Activated CD4-positive, alpha-beta T cell treated with anti-CD3 and anti-CD28 coated beads, Interleukin-2, amount 10 ng/mL, durations not matched to agents 7 days and 5 days (primary cell): ENCODE measurements around the gene CEP162. TPM values are rescaled to one million over a fixed set of nuclear protein-coding genes. Genes with fewer than 3 reads are reported as not detected.
A peak's percentile ranks its signal among the peaks of the same experiment; 100 is the strongest.
"Not testable (repeated sequence)": the region's sequence is repeated elsewhere in the genome, so short reads cannot be mapped to it uniquely, and the experiment has no call there.

Source experiments
- CTCF ChIA-PET: fragments of 350-600 bp; sonication (Branson Sonifier 250); formaldehyde crosslinking; loops from one replicate; lab custom pipeline; 2021; ENCODE audit warnings: antibody characterized with exemption; lab: Charles Lee
- POLR2A ChIA-PET: fragments of 350-600 bp; sonication (Branson Sonifier 250); formaldehyde crosslinking; loops from one replicate; lab custom pipeline; 2021; ENCODE audit warnings: antibody characterized with exemption; lab: Charles Lee
- DNase-seq: peaks from one replicate; pipeline ENCODE4 v3.0.0-alpha.2; 2020
- H3K27ac Mint-ChIP-seq: one replicate; pipeline ENCODE4 v1.8.0; 2021; ENCODE audit warnings: mild to moderate bottlenecking, moderate library complexity, mixed read lengths
- H3K27me3 Mint-ChIP-seq: one replicate; pipeline ENCODE4 v1.8.0; 2021; ENCODE audit warnings: mixed read lengths
- H3K36me3 Mint-ChIP-seq: one replicate; pipeline ENCODE4 v1.8.0; 2021; ENCODE audit warnings: low read depth, mixed read lengths
- H3K4me1 Mint-ChIP-seq: one replicate; pipeline ENCODE4 v1.8.0; 2021; ENCODE audit warnings: mixed read lengths
- H3K4me3 Mint-ChIP-seq: one replicate; pipeline ENCODE4 v1.8.0; 2021; ENCODE audit warnings: mild to moderate bottlenecking, moderate library complexity, mixed read lengths
- H3K9me3 Mint-ChIP-seq: one replicate; pipeline ENCODE4 v1.8.0; 2021; ENCODE audit warnings: mixed read lengths
- total RNA-seq, 2 experiments: library from RNA; stranded (reverse); gene quantifications; one replicate each; pipeline ENCODE4 v1.2.3, GENCODE V29; 2021

The CEP162 gene
- total RNA-seq, 2 experiments from 2014 or later = 10.6 to 11.5 TPM

- Mint-ChIP-seq H3K4me1 (no peaks in the 10 kb centered on the region), H3K4me3 (no peak overlapping the region), H3K27ac (no peak overlapping the region), H3K27me3 (no peaks in the 10 kb centered on the region), H3K36me3 (peaks cover 8% of the 10 kb centered on the region), H3K9me3 (no peaks in the 10 kb centered on the region)
- CTCF ChIA-PET = no interaction called here
- POLR2A ChIA-PET = interaction anchor here (0.6 kb wide), 1 partner anchor 210 kb away, joined by 5 read pairs; no protein-coding TSS in a partner anchor
- no peak for DNase-seq
Observed at GRCh38 chr6:84167457-84167856, 60.0 kb downstream of the CEP162 start.

- Mint-ChIP-seq H3K4me1 (no peaks in the 10 kb centered on the region), H3K27ac (no peak overlapping the region), H3K27me3 (no peaks in the 10 kb centered on the region), H3K9me3 (no peaks in the 10 kb centered on the region), H3K36me3 (peaks cover 9% of the 10 kb centered on the region), H3K4me3 (no peak overlapping the region)
- DNase-seq = no peak
- CTCF ChIA-PET = no interaction called here
- POLR2A ChIA-PET = no interaction called here
Observed at GRCh38 chr6:84166395-84166794, 61.0 kb downstream of the CEP162 start.

GRCh38 chr6:84164328-84164727 lies 63.1 kb downstream of the CEP162 start:
- H3K4me1 Mint-ChIP-seq, H3K27me3 Mint-ChIP-seq, CTCF ChIA-PET, POLR2A ChIA-PET, H3K36me3 Mint-ChIP-seq, H3K4me3 Mint-ChIP-seq, DNase-seq, H3K27ac Mint-ChIP-seq, H3K9me3 Mint-ChIP-seq: not testable (repeated sequence)

- Mint-ChIP-seq H3K4me1 (no peaks in the 10 kb centered on the region), H3K9me3 (no peaks in the 10 kb centered on the region), H3K4me3 (no peak overlapping the region), H3K27me3 (no peaks in the 10 kb centered on the region), H3K27ac (no peak overlapping the region), H3K36me3 (peaks cover 9% of the 10 kb centered on the region)
- CTCF ChIA-PET = no interaction called here
- DNase-seq = no peak
- POLR2A ChIA-PET = no interaction called here
Observed at GRCh38 chr6:84161190-84161589, 66.3 kb downstream of the CEP162 start.

GRCh38 chr6:84156306-84156705 lies 71.1 kb downstream of the CEP162 start:
- CTCF ChIA-PET = no interaction called here
- POLR2A ChIA-PET = no interaction called here

GRCh38 chr6:84151669-84152068 lies 75.8 kb downstream of the CEP162 start:
- DNase-seq = no peak
- POLR2A ChIA-PET = no interaction called here
- CTCF ChIA-PET = no interaction called here
- no peak overlapping the region for H3K4me3 Mint-ChIP-seq
- peaks cover 29% of the 10 kb centered on the region for H3K36me3 Mint-ChIP-seq
- no peaks in the 10 kb centered on the region for H3K27me3 Mint-ChIP-seq
- no peaks in the 10 kb centered on the region for H3K9me3 Mint-ChIP-seq
- no peaks in the 10 kb centered on the region for H3K4me1 Mint-ChIP-seq
- peak overlapping the region; percentile 1 for H3K27ac Mint-ChIP-seq

More at GRCh38 chr6:84156306-84156705, 71.1 kb downstream of the CEP162 start:
- Mint-ChIP-seq H3K27me3 (no peaks in the 10 kb centered on the region), H3K4me3 (no peak overlapping the region), H3K36me3 (peaks cover 24% of the 10 kb centered on the region), H3K4me1 (no peaks in the 10 kb centered on the region), H3K27ac (no peak overlapping the region), H3K9me3 (no peaks in the 10 kb centered on the region)
- DNase-seq = no peak

GRCh38 chr6:84150705-84151104 lies 76.7 kb downstream of the CEP162 start:
- Mint-ChIP-seq H3K27me3 (no peaks in the 10 kb centered on the region), H3K9me3 (no peaks in the 10 kb centered on the region), H3K36me3 (peaks cover 37% of the 10 kb centered on the region), H3K4me3 (no peak overlapping the region), H3K4me1 (no peaks in the 10 kb centered on the region), H3K27ac (no peak overlapping the region)
- ChIA-PET POLR2A (no interaction called here), CTCF (no interaction called here)
- DNase-seq = no peak

GRCh38 chr6:84141521-84141920 lies 85.9 kb downstream of the CEP162 start:
- Mint-ChIP-seq H3K4me1 (no peaks in the 10 kb centered on the region), H3K27me3 (no peaks in the 10 kb centered on the region), H3K36me3 (peaks cover 16% of the 10 kb centered on the region), H3K27ac (no peak overlapping the region), H3K4me3 (no peak overlapping the region), H3K9me3 (no peaks in the 10 kb centered on the region)
- no peak for DNase-seq
- ChIA-PET POLR2A (no interaction called here), CTCF (no interaction called here)

- CTCF ChIA-PET = no interaction called here
- no peak overlapping the region for H3K27ac Mint-ChIP-seq
Observed at GRCh38 chr6:84139311-84139710, 88.1 kb downstream of the CEP162 start.

GRCh38 chr6:84137989-84138575 lies 89.4 kb downstream of the CEP162 start:
- POLR2A ChIA-PET = no interaction called here
- Mint-ChIP-seq H3K27me3 (no peaks in the 10 kb centered on the region), H3K36me3 (peaks cover 24% of the 10 kb centered on the region), H3K9me3 (no peaks in the 10 kb centered on the region), H3K27ac (no peak overlapping the region), H3K4me3 (no peak overlapping the region), H3K4me1 (no peaks in the 10 kb centered on the region)
- no peak for DNase-seq
- CTCF ChIA-PET = no interaction called here

More at GRCh38 chr6:84139311-84139710, 88.1 kb downstream of the CEP162 start:
- POLR2A ChIA-PET = no interaction called here
- H3K9me3 Mint-ChIP-seq = no peaks in the 10 kb centered on the region
- no peak for DNase-seq
- no peak overlapping the region for H3K4me3 Mint-ChIP-seq
- H3K4me1 Mint-ChIP-seq = no peaks in the 10 kb centered on the region
- H3K36me3 Mint-ChIP-seq = peaks cover 15% of the 10 kb centered on the region
- H3K27me3 Mint-ChIP-seq = no peaks in the 10 kb centered on the region

- Mint-ChIP-seq H3K9me3 (peaks cover 6% of the 10 kb centered on the region), H3K27ac (no peak overlapping the region), H3K4me1 (no peaks in the 10 kb centered on the region), H3K36me3 (peaks cover 28% of the 10 kb centered on the region), H3K27me3 (no peaks in the 10 kb centered on the region), H3K4me3 (no peak overlapping the region)
- no peak for DNase-seq
- ChIA-PET CTCF (no interaction called here), POLR2A (no interaction called here)
Observed at GRCh38 chr6:84137051-84137375, 90.4 kb downstream of the CEP162 start.

GRCh38 chr6:84136364-84137050 lies 90.9 kb downstream of the CEP162 start:
- Mint-ChIP-seq H3K27me3 (no peaks in the 10 kb centered on the region), H3K4me3 (no peak overlapping the region), H3K4me1 (no peaks in the 10 kb centered on the region), H3K27ac (no peak overlapping the region), H3K36me3 (peaks cover 28% of the 10 kb centered on the region), H3K9me3 (peaks cover 6% of the 10 kb centered on the region)
- POLR2A ChIA-PET = no interaction called here
- no peak for DNase-seq
- CTCF ChIA-PET = no interaction called here

- CTCF ChIA-PET = no interaction called here
- Mint-ChIP-seq H3K27ac (no peak overlapping the region), H3K4me1 (no peaks in the 10 kb centered on the region), H3K4me3 (no peak overlapping the region), H3K27me3 (no peaks in the 10 kb centered on the region), H3K9me3 (peaks cover 6% of the 10 kb centered on the region), H3K36me3 (peaks cover 24% of the 10 kb centered on the region)
- POLR2A ChIA-PET = no interaction called here
- no peak for DNase-seq
Observed at GRCh38 chr6:84135291-84135690, 92.2 kb downstream of the CEP162 start.

- DNase-seq, CTCF ChIA-PET, POLR2A ChIA-PET, H3K27me3 Mint-ChIP-seq, H3K4me3 Mint-ChIP-seq, H3K27ac Mint-ChIP-seq, H3K9me3 Mint-ChIP-seq, H3K4me1 Mint-ChIP-seq: not testable (repeated sequence)
- H3K36me3 Mint-ChIP-seq = peaks cover 20% of the 10 kb centered on the region
Observed at GRCh38 chr6:84133385-84133784, 94.1 kb downstream of the CEP162 start.
